ENCODE measurements around the gene PSD2. TPM values are rescaled to one million over a fixed set of nuclear protein-coding genes. Genes with fewer than 3 reads are reported as not detected.

The PSD2 gene
- total RNA-seq, 1 donor from 2014 or later: 0.25 TPM

DNA sequence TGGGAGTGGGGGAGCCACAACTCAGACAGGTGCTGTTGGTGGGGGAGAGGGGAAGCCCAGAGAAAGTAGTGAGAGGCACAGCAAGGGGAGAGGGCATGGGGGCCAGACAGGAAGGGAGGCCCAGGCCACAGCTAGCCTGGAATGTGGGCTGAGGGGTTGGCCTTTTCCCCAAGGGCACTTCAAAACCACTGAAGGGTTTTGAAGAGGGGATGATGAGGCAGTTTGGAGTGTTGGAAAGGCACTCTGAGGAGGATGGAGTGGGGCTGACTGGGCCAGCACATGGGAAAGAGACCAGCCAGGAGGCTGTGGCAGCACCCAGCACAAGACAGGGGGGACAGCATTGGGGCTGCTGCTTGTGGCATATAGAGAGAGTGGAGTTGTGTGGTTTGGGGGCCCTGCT, 3.8 kb downstream of the PSD2 start:
- H3K4me1 ChIP-seq (ENCODE audit: insufficient read depth, low read length): no peaks in the 10 kb centered on the region

DNA sequence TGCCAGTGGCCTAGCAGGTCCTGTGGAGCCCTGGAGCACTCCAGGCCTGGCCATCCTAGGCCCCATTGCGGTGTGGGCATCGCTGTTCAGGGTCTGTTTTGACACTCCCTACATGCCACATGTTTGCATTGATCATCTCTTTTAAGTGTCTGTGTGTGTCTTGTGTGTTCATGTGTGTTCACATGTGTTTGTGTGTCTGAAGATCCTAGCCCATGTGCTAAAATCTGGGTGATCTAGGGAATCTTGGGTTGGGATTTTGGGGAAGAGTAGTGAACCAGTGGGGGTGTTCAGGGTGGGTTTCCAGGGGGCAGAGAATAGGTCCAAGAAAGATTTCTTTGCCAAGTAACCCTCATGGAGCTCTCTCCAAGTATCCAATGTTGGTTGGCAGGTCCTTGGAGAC, 8.4 kb downstream of the PSD2 start:
- no peak overlapping the region for H2AFZ ChIP-seq (ENCODE audit: low read depth, low read length)
- peaks cover 7% of the 10 kb centered on the region for H3K9me3 Mint-ChIP-seq (ENCODE audit: unreplicated experiment)

More for the DNA sequence above, 3.8 kb downstream of the PSD2 start:
- H3K4me3 Mint-ChIP-seq (ENCODE audit: unreplicated experiment): no peak overlapping the region
- Histone ChIP-seq H2AFZ (ENCODE audit: low read depth, low read length) (no peak overlapping the region), H3K79me2 (ENCODE audit: insufficient read depth, low read length) (no peaks in the 10 kb centered on the region), H3K9ac (ENCODE audit: low read length) (no peak overlapping the region), H3K27ac (ENCODE audit: low read depth, low read length) (no peak overlapping the region), H3K27me3 (ENCODE audit: insufficient read depth, low read length) (peaks cover 50% of the 10 kb centered on the region), H3K36me3 (ENCODE audit: insufficient read depth, low read length) (no peaks in the 10 kb centered on the region), H3K9me3 (ENCODE audit: insufficient read depth, low read depth, low read length) (no peaks in the 10 kb centered on the region), H4K20me1 (ENCODE audit: insufficient read depth, low read length) (no peaks in the 10 kb centered on the region), H3K4me2 (ENCODE audit: low read length) (no peak overlapping the region), H3K4me3 (ENCODE audit: insufficient read depth, low read depth, low read length) (no peak overlapping the region)
- DNase-seq (ENCODE audit: low read depth) (no peak), FAIRE-seq (no peak)
- no peak overlapping the region for H3K27ac Mint-ChIP-seq (ENCODE audit: unreplicated experiment)
- TF ChIP-seq, protein P1, sequence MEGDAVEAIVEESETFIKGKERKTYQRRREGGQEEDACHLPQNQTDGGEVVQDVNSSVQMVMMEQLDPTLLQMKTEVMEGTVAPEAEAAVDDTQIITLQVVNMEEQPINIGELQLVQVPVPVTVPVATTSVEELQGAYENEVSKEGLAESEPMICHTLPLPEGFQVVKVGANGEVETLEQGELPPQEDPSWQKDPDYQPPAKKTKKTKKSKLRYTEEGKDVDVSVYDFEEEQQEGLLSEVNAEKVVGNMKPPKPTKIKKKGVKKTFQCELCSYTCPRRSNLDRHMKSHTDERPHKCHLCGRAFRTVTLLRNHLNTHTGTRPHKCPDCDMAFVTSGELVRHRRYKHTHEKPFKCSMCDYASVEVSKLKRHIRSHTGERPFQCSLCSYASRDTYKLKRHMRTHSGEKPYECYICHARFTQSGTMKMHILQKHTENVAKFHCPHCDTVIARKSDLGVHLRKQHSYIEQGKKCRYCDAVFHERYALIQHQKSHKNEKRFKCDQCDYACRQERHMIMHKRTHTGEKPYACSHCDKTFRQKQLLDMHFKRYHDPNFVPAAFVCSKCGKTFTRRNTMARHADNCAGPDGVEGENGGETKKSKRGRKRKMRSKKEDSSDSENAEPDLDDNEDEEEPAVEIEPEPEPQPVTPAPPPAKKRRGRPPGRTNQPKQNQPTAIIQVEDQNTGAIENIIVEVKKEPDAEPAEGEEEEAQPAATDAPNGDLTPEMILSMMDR (IDR thresholded peaks at IDR 0.05; ENCODE audit: insufficient read depth, low read depth, low read length): no peak
- TF ChIP-seq EZH2 (IDR thresholded peaks at IDR 0.05; ENCODE audit: insufficient read depth, low read length): no peak
- H3K27me3 Mint-ChIP-seq (ENCODE audit: low read depth, unreplicated experiment): peaks cover 85% of the 10 kb centered on the region
- H3K36me3 Mint-ChIP-seq (ENCODE audit: low read depth, unreplicated experiment): peaks cover 4% of the 10 kb centered on the region
- H3K4me1 Mint-ChIP-seq (ENCODE audit: low read depth, unreplicated experiment): peaks cover 10% of the 10 kb centered on the region
- H3K9me3 Mint-ChIP-seq (ENCODE audit: unreplicated experiment): peaks cover 5% of the 10 kb centered on the region

DNA sequence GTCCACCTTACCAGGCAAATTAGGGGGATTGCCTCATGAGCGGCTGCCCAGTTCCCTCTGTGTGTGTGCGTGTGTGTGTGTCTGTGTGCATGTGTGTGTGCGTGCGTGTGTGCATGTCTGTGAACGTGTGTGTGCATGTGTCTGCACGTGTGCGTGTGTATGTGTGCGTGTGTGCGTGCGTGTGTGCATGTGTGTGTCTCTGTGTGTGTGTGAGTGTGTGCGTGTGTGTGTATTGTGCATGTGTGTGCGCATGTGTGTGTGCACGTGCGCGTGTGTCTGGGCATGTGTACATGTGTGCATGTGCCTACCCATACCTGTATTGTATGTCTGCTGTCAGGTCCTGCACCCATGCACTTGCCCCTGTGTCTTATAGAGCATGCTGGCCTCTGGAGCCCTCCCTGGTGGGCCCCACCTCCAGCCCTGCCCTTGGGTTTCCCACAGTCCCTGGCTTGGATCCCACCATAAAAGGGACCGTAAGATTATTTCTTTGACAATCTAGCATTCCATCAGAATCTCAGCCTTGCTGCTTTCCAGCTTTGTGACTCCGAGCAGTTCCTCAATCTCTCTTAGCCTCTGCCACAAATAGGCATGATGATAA, 9.3 kb downstream of the PSD2 start:
- no peaks in the 10 kb centered on the region for H3K79me2 ChIP-seq (ENCODE audit: insufficient read depth, low read length)
- Mint-ChIP-seq H3K27me3 (ENCODE audit: low read depth, unreplicated experiment) (peaks cover 75% of the 10 kb centered on the region), H3K9me3 (ENCODE audit: unreplicated experiment) (peaks cover 7% of the 10 kb centered on the region), H3K27ac (ENCODE audit: unreplicated experiment) (no peak overlapping the region), H3K4me3 (ENCODE audit: unreplicated experiment) (no peak overlapping the region), H3K36me3 (ENCODE audit: low read depth, unreplicated experiment) (peaks cover 4% of the 10 kb centered on the region), H3K4me1 (ENCODE audit: low read depth, unreplicated experiment) (no peaks in the 10 kb centered on the region)
- H3K36me3 ChIP-seq (ENCODE audit: insufficient read depth, low read length): no peaks in the 10 kb centered on the region
- H3K27me3 ChIP-seq (ENCODE audit: insufficient read depth, low read length): peaks cover 15% of the 10 kb centered on the region
- no peak for DNase-seq (ENCODE audit: low read depth)
- no peak overlapping the region for H2AFZ ChIP-seq (ENCODE audit: low read depth, low read length)
- H3K27ac ChIP-seq (ENCODE audit: low read depth, low read length): no peak overlapping the region
- TF ChIP-seq, protein P1 (IDR thresholded peaks at IDR 0.05; ENCODE audit: insufficient read depth, low read depth, low read length): no peak
- TF ChIP-seq EZH2 (IDR thresholded peaks at IDR 0.05; ENCODE audit: insufficient read depth, low read length): no peak
- H4K20me1 ChIP-seq (ENCODE audit: insufficient read depth, low read length): no peaks in the 10 kb centered on the region
- FAIRE-seq: no peak
- no peak overlapping the region for H3K4me3 ChIP-seq (ENCODE audit: insufficient read depth, low read depth, low read length)
- no peak overlapping the region for H3K4me2 ChIP-seq (ENCODE audit: low read length)
- no peak overlapping the region for H3K9ac ChIP-seq (ENCODE audit: low read length)
- H3K4me1 ChIP-seq (ENCODE audit: insufficient read depth, low read length): no peaks in the 10 kb centered on the region
- no peaks in the 10 kb centered on the region for H3K9me3 ChIP-seq (ENCODE audit: insufficient read depth, low read depth, low read length)

More for the DNA sequence above, 8.4 kb downstream of the PSD2 start:
- Histone ChIP-seq H3K27me3 (ENCODE audit: insufficient read depth, low read length) (peaks cover 19% of the 10 kb centered on the region), H3K79me2 (ENCODE audit: insufficient read depth, low read length) (no peaks in the 10 kb centered on the region), H3K9ac (ENCODE audit: low read length) (no peak overlapping the region), H3K4me2 (ENCODE audit: low read length) (no peak overlapping the region), H3K4me1 (ENCODE audit: insufficient read depth, low read length) (no peaks in the 10 kb centered on the region), H3K36me3 (ENCODE audit: insufficient read depth, low read length) (no peaks in the 10 kb centered on the region), H3K4me3 (ENCODE audit: insufficient read depth, low read depth, low read length) (no peak overlapping the region), H3K9me3 (ENCODE audit: insufficient read depth, low read depth, low read length) (no peaks in the 10 kb centered on the region), H3K27ac (ENCODE audit: low read depth, low read length) (no peak overlapping the region), H4K20me1 (ENCODE audit: insufficient read depth, low read length) (no peaks in the 10 kb centered on the region)
- no peak overlapping the region for H3K27ac Mint-ChIP-seq (ENCODE audit: unreplicated experiment)
- FAIRE-seq (no peak), DNase-seq (ENCODE audit: low read depth) (no peak)
- peaks cover 78% of the 10 kb centered on the region for H3K27me3 Mint-ChIP-seq (ENCODE audit: low read depth, unreplicated experiment)
- no peak for TF ChIP-seq EZH2 (IDR thresholded peaks at IDR 0.05; ENCODE audit: insufficient read depth, low read length)
- TF ChIP-seq, protein P1 (IDR thresholded peaks at IDR 0.05; ENCODE audit: insufficient read depth, low read depth, low read length): no peak
- H3K36me3 Mint-ChIP-seq (ENCODE audit: low read depth, unreplicated experiment): peaks cover 4% of the 10 kb centered on the region
- peaks cover 4% of the 10 kb centered on the region for H3K4me1 Mint-ChIP-seq (ENCODE audit: low read depth, unreplicated experiment)
- no peak overlapping the region for H3K4me3 Mint-ChIP-seq (ENCODE audit: unreplicated experiment)

Measured in astrocyte (in vitro differentiated cells and primary cell).